SH-SY5Y (cell line): Measurements from ENCODE around the gene PNMA8B.

ENCODE experiments used
- GATA2 ChIP-seq: IDR thresholded peaks from 2 replicates; pipeline ENCODE4 v1.6.1; 2011; ENCODE audit warnings: mild to moderate bottlenecking, low read depth, low read length
- GATA3 ChIP-seq: IDR thresholded peaks from 2 replicates; pipeline ENCODE4 v1.6.1; 2011; ENCODE audit warnings: low read depth, mild to moderate bottlenecking, low read length, moderate library complexity

DNA sequence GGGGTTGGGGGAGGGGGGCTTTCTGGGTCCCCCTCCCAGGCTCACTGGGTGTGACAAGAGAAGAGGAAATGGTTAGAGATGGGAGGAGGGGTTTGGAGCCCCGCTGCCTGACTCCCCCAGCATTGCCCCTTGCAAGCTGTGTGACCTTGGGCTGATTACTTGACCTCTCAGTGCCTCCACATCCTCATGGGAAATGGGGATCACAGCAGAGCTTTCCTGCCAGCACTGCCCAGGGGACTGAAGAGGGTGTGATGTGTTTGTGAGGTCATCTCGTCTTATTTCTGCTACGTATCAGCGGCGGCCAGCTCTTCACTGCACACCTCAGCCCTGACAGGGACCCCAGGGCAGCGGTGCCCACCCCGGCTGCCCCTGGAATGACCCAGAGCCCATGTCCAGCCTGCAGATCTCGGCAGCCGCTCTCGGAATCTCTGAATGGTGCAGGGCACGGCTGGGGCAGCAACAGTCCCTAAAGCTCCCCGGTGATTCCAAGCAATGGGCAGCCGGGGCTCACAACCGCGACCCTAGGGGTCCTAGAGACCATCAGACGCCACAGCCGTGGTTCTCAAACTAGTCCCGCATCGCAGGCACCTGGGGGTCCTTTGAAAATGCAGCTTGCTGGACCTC lies 8.4 kb downstream of the PNMA8B start:
- peak; percentile 34; the same call in 1 of the 2 replicates for TF ChIP-seq GATA2
- TF ChIP-seq GATA3: no peak
